ENCODE results near the gene SYT5. TPM values are rescaled to one million over a fixed set of nuclear protein-coding genes. Genes with fewer than 3 reads are reported as not detected.

Gene SYT5
- total RNA-seq = under 1 TPM in 1 of 4 donors, not detected in 3; 0.35 TPM

DNA sequence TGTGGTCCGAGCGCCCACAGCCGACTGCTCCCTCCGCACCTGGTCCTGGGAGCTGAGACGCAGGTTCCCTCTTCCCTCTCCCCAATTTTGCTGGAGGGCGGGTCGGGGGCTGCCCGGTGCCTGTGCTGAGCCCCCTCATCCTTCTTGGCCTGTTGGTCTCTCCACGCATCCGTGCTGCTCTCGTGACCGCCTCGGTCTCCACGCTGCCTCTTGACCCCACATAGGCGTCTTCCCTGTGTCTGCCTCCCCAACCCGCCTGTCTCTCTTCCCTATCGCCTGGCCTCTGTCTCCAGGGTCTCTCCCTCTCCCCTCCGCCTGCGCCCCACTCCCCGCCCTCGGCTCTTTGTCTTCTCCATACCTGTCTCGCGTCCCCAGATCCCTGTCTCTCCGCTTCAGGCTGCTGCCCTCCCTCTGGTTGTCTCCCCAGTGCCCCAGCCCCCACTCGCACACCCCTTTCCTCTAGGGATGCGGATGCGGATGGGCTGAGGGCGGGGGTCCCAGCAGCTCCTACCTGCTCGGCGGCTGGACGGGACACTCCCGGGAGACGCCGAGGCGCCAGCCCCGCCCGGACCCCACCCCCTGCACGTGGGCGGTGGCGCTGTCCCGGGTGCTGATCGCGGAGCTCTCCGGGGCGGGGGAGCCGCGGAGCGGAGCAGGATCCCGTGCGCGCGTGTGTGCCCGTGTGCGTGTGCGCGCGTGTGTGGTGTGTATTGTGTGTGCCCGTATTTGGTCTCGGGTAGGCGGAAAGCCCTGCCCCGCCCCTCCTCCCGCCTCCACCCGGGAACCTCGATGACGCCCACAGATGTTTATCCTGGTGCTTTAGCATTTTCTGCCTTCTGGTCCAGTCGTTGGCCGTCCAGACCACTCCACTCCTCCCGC, at the start of gene SYT5:
Gene SYT5, minus strand, starts transcription at position 684 of the 879 bp plus-strand sequence. CDS start 1,248 bp downstream, outside the sequence.
- TF ChIP-seq, protein P1, sequence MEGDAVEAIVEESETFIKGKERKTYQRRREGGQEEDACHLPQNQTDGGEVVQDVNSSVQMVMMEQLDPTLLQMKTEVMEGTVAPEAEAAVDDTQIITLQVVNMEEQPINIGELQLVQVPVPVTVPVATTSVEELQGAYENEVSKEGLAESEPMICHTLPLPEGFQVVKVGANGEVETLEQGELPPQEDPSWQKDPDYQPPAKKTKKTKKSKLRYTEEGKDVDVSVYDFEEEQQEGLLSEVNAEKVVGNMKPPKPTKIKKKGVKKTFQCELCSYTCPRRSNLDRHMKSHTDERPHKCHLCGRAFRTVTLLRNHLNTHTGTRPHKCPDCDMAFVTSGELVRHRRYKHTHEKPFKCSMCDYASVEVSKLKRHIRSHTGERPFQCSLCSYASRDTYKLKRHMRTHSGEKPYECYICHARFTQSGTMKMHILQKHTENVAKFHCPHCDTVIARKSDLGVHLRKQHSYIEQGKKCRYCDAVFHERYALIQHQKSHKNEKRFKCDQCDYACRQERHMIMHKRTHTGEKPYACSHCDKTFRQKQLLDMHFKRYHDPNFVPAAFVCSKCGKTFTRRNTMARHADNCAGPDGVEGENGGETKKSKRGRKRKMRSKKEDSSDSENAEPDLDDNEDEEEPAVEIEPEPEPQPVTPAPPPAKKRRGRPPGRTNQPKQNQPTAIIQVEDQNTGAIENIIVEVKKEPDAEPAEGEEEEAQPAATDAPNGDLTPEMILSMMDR (IDR thresholded peaks at IDR 0.05) = no peak
- TF ChIP-seq POLR2A (IDR thresholded peaks at IDR 0.05) = no peak
- no peak for DNase-seq
- no peaks in the 10 kb centered on the region for H3K9me3 ChIP-seq
- H3K36me3 ChIP-seq = no peaks in the 10 kb centered on the region
- H3K4me1 ChIP-seq = peaks cover 0 to 5% of the 10 kb centered on the region in 2 donors
- no peak within 1 kb of the TSS for H3K4me3 ChIP-seq
- no peak within 1 kb of the TSS for H3K27ac ChIP-seq
- H3K27me3 ChIP-seq = peaks cover 30 to 48% of the 10 kb centered on the region in 2 donors
- intact Hi-C loops (cut with DNase I; ENCODE audit: low total_unique reads) = no loop called here

DNA sequence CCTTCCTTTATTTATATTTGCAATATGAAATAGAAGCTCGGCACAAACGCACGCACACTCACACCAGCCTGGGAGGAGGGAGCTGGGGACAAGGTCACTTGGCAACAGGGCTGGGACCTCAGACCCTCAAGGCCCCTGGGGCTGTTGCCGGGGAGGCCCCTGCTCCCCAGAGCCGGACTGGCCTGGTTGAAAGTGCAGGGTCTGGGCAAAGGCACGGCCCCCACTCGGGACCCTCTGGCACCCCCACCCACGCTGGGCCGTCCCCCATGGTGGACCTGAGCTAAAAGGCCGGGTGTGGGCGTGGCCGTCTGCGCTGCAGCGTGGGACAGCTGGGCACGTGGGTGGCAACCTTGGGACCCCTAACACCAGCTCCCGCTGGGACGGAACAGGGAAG, 49.7 kb upstream of the SYT5 start:
- H3K27ac ChIP-seq = no peak overlapping the region
- no peaks in the 10 kb centered on the region for H3K9me3 ChIP-seq
- H3K27me3 ChIP-seq = no peaks in the 10 kb centered on the region
- H3K4me1 ChIP-seq = no peaks in the 10 kb centered on the region
- no peak for DNase-seq
- TF ChIP-seq, protein P1 (IDR thresholded peaks at IDR 0.05) = no peak
- TF ChIP-seq POLR2A (IDR thresholded peaks at IDR 0.05) = no peak
- no peaks in the 10 kb centered on the region for H3K36me3 ChIP-seq
- no peak overlapping the region for H3K4me3 ChIP-seq
- intact Hi-C loops (cut with DNase I; ENCODE audit: low total_unique reads) = no loop called here

DNA sequence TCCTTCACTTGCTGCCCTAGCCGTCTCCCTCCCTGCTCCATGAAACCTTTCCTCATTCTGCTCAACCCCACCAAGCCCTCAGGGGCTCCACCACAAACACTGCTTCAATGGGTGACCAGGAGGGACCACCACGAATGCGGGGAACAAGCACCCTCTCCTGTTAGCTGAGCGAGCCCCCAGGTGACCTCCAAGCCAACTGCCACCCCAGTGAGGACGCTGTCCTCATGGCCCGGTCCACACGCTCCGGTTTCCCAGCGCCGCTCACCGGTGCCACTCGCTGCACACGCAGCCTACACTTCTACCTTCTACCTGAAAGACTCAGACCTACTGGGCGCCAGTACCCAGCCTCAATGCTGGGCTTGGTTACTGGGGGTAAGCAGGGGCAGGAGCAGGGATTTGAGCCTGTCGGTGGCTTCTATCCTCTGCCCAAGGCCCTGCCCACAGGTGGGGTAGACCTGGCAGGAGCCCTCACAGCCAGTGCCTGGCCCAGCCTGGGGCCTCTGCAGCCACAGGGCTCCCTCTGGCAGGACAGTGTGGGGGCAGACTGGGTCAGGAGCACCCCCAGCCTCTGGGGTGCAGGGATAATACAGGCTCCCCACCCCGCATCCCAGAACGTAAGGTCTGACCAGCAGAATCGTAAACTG, 49.2 kb upstream of the SYT5 start:
- DNase-seq = no peak
- Histone ChIP-seq H3K4me1 (no peaks in the 10 kb centered on the region), H3K9me3 (no peaks in the 10 kb centered on the region), H3K4me3 (no peak overlapping the region), H3K27me3 (no peaks in the 10 kb centered on the region), H3K36me3 (no peaks in the 10 kb centered on the region), H3K27ac (no peak overlapping the region)
- intact Hi-C loops (cut with DNase I; ENCODE audit: low total_unique reads) = no loop called here
- TF ChIP-seq, protein P1 (IDR thresholded peaks at IDR 0.05) = no peak
- no peak for TF ChIP-seq POLR2A (IDR thresholded peaks at IDR 0.05)

DNA sequence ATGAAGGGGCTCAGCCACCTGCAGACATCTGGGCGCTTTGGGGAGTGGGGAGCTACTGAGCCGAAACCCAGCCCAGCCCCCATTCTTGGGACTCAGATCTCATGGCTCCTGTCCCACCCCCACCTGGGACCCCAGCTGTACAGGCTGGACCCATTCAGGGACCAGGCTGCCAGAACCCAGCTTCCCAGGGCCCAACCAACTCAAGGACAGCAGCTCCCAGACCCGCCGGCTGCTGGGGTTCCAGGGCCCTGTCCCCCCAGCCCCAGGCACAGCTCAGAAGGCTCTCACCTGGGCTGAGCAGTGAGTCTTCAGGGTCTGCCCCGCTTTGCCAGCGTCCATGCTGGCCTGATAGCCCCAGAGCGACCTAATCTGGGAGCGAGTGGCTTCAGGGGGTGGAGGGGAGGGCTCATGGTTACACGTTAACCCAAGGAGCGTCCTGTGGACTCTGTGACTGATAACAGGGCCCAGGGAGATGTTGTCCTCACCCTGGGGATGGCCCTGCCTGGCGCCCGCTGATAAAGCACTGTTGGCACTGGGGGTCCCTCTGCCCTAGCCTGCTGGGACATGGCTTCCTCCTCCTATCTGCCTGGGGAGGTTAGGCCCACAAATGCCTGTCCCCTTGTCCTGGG, 48.4 kb upstream of the SYT5 start, which contains the start of gene TMEM86B:
Gene TMEM86B, minus strand, starts transcription at position 361 of the 629 bp plus-strand sequence. Its CDS starts 22 bp downstream, at position 339.
- H3K36me3 ChIP-seq = no peaks in the 10 kb centered on the region
- H3K9me3 ChIP-seq = no peaks in the 10 kb centered on the region
- DNase-seq = no peak
- no peaks in the 10 kb centered on the region for H3K27me3 ChIP-seq
- H3K4me3 ChIP-seq = no peak within 1 kb of the TSS
- TF ChIP-seq POLR2A (IDR thresholded peaks at IDR 0.05) = no peak
- TF ChIP-seq, protein P1 (IDR thresholded peaks at IDR 0.05) = no peak
- no peak within 1 kb of the TSS for H3K27ac ChIP-seq
- intact Hi-C loops (cut with DNase I; ENCODE audit: low total_unique reads) = no loop called here
- H3K4me1 ChIP-seq = no peaks in the 10 kb centered on the region

Measured in uterus (tissue), 4 donors.